ENCODE measurements around the gene PHF21A.

DNA sequence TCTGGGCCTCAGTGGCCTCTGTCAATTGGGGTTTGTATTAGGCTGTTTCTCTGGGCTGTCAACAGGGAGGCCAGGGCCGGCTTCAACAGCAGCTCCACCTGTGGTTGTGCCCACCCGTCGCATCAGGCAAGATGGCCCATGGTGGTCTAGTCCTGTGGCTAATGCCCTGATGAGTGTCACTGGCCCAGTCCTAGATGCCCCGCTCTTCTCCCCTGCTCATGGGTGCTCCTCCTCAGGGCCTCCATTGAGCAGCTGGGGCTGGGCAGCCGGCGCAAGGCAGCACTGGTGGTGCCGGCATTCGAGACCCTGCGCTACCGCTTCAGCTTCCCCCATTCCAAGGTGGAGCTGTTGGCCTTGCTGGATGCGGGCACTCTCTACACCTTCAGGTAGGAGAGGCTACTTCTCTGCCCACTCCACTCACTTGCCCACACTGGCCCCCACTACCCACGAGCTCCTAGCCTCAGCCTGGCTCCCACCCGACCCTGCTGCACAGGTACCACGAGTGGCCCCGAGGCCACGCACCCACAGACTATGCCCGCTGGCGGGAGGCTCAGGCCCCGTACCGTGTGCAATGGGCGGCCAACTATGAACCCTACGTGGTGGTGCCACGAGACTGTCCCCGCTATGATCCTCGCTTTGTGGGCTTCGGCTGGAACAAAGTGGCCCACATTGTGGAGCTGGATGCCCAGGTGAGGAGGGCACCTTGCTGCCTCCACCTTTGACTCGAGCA is 193.4 kb downstream of the PHF21A start:
- TF ChIP-seq EZH2 (IDR thresholded peaks at IDR 0.05; ENCODE audit: borderline replicate concordance, low read length) (no peak), CTCF (conservative IDR thresholded peaks at IDR 0.05 in 1 of 2, IDR thresholded peaks at IDR 0.05 in 1 of 2; ENCODE audit: extremely low read depth in 1 of 2, insufficient read depth in 1 of 2, low read depth in 1 of 2, low read length in 2 of 2) (no peak)

All from mammary epithelial cell (primary cell).